Prostate gland (tissue), 2 donors: Measurements from ENCODE around the gene POTEI. TPM values are rescaled to one million over a fixed set of nuclear protein-coding genes. Genes with fewer than 3 reads are reported as not detected.
"Not testable (repeated sequence)": the region's sequence is repeated elsewhere in the genome, so short reads cannot be mapped to it uniquely, and the experiment has no call there.

ENCODE experiments used
- DNase-seq: peaks from one replicate; pipeline ENCODE4 v3.0.0-alpha.2; 2019; ENCODE audit warnings: low spot score
- H3K27ac ChIP-seq, 2 donors: fragments of 200-600 bp; sonication (generic); 2 replicates each; pipeline ENCODE4 v1.5.1; 2017 to 2019
- H3K27me3 ChIP-seq: fragments of 200-600 bp; sonication (generic); replicated peaks from 2 replicates; pipeline ENCODE4 v1.5.1; 2019; ENCODE audit not compliant: insufficient read depth
- H3K36me3 ChIP-seq, 2 donors: fragments of 200-600 bp; sonication (generic); 1 replicate in 1 of 2; 2 replicates in 1 of 2; pipeline versions ENCODE4 v1.5.1 to v1.8.1; 2017 to 2019
- H3K4me1 ChIP-seq: fragments of 200-600 bp; sonication (generic); replicated peaks from 2 replicates; pipeline ENCODE4 v1.5.1; 2019
- H3K4me3 ChIP-seq, 2 donors: fragments of 200-600 bp; sonication (generic); 2 replicates each; pipeline ENCODE4 v1.5.1; 2017 to 2019
- H3K9me3 ChIP-seq: fragments of 200-600 bp; sonication (generic); 2 replicates; pipeline ENCODE4 v1.5.1; 2017
- WGBS: methylation state at CpG from one replicate; pipeline ENCODE4 v1.1.5; 2018; 5-methylcytosine and 5-hydroxymethylcytosine counted together
- intact Hi-C: fragments of 100-400 bp; cut with DNase I; formaldehyde crosslinking; loops from one replicate; pipeline ENCODE4 v1.14.2; 2022
- total RNA-seq, 2 donors: library from RNA; depleted of rRNA; stranded (reverse); fragments of >200 nt; gene quantifications; one replicate each; pipeline ENCODE4 v1.1.0, GENCODE V29; 2016

Gene POTEI
- total RNA-seq, result 10 to 100 TPM in 1 of 2 donors, 1 to 10 TPM in 1; 3.9 to 18.8 TPM

GRCh38 chr2:130509228-130509627, at the start of gene POTEI:
Gene POTEI (minus strand): TSS chr2:130509328. CDS start chr2:130509235, 93 bp downstream.
- no CpG with 5 or more reads among the region's 13 CpGs for WGBS
- H3K36me3 ChIP-seq, intact Hi-C loops, H3K4me3 ChIP-seq, H3K27me3 ChIP-seq, H3K4me1 ChIP-seq, H3K9me3 ChIP-seq, DNase-seq, H3K27ac ChIP-seq: not testable (repeated sequence)

GRCh38 chr2:130556441-130556840, 47.3 kb upstream of the POTEI start:
- H3K36me3 ChIP-seq, DNase-seq, H3K9me3 ChIP-seq, H3K4me1 ChIP-seq, H3K27me3 ChIP-seq, H3K4me3 ChIP-seq, intact Hi-C loops, H3K27ac ChIP-seq: not testable (repeated sequence)
- no CpG with 5 or more reads among the region's 8 CpGs for WGBS

- H3K27ac ChIP-seq, H3K4me1 ChIP-seq, intact Hi-C loops, H3K36me3 ChIP-seq, H3K4me3 ChIP-seq, DNase-seq, H3K27me3 ChIP-seq, H3K9me3 ChIP-seq: not testable (repeated sequence)
- WGBS, result no CpG with 5 or more reads among the region's 4 CpGs
These were observed 45.0 kb upstream of the POTEI start for GRCh38 chr2:130554178-130554577.

- no CpG with 5 or more reads among the region's 27 CpGs for WGBS
- DNase-seq, result not testable (repeated sequence)
These were observed 40.3 kb upstream of the POTEI start for GRCh38 chr2:130549475-130549874.

GRCh38 chr2:130548418-130548817, 39.3 kb upstream of the POTEI start:
- H3K4me1 ChIP-seq, H3K4me3 ChIP-seq, H3K9me3 ChIP-seq, H3K27me3 ChIP-seq, DNase-seq, H3K27ac ChIP-seq, H3K36me3 ChIP-seq, intact Hi-C loops: not testable (repeated sequence)
- WGBS, result no CpG with 5 or more reads among the region's 3 CpGs

More at GRCh38 chr2:130549475-130549874, 40.3 kb upstream of the POTEI start:
- H3K27me3 ChIP-seq, intact Hi-C loops, H3K36me3 ChIP-seq, H3K27ac ChIP-seq, H3K4me1 ChIP-seq, H3K9me3 ChIP-seq, H3K4me3 ChIP-seq: not testable (repeated sequence)

- DNase-seq, H3K27me3 ChIP-seq, H3K4me1 ChIP-seq, intact Hi-C loops, H3K9me3 ChIP-seq, H3K4me3 ChIP-seq, H3K27ac ChIP-seq, H3K36me3 ChIP-seq: not testable (repeated sequence)
- WGBS, result no CpG with 5 or more reads among the region's 5 CpGs
These were observed 35.9 kb upstream of the POTEI start for GRCh38 chr2:130544978-130545377.

GRCh38 chr2:130543785-130544528, 34.8 kb upstream of the POTEI start:
- DNase-seq, H3K27me3 ChIP-seq, H3K27ac ChIP-seq, intact Hi-C loops, H3K9me3 ChIP-seq, H3K36me3 ChIP-seq, H3K4me1 ChIP-seq, H3K4me3 ChIP-seq: not testable (repeated sequence)
- WGBS, result no CpG with 5 or more reads among the region's 12 CpGs

- H3K36me3 ChIP-seq, DNase-seq, H3K9me3 ChIP-seq, intact Hi-C loops, H3K4me3 ChIP-seq, H3K27me3 ChIP-seq, H3K27ac ChIP-seq, H3K4me1 ChIP-seq: not testable (repeated sequence)
- no CpG with 5 or more reads among the region's 4 CpGs for WGBS
These were observed 33.7 kb upstream of the POTEI start for GRCh38 chr2:130542789-130543188.

GRCh38 chr2:130538271-130538670, 29.1 kb upstream of the POTEI start:
- not testable (repeated sequence) for H3K27ac ChIP-seq

GRCh38 chr2:130536654-130537053, 27.5 kb upstream of the POTEI start:
- H3K4me1 ChIP-seq, DNase-seq, H3K27ac ChIP-seq, H3K27me3 ChIP-seq, H3K36me3 ChIP-seq, H3K4me3 ChIP-seq, intact Hi-C loops, H3K9me3 ChIP-seq: not testable (repeated sequence)
- WGBS, result no CpG with 5 or more reads among the region's 7 CpGs

More at GRCh38 chr2:130538271-130538670, 29.1 kb upstream of the POTEI start:
- H3K9me3 ChIP-seq, H3K4me3 ChIP-seq, DNase-seq, H3K27me3 ChIP-seq, intact Hi-C loops, H3K4me1 ChIP-seq, H3K36me3 ChIP-seq: not testable (repeated sequence)
- no CpG with 5 or more reads among the region's 9 CpGs for WGBS

GRCh38 chr2:130531672-130532071, 22.5 kb upstream of the POTEI start:
- H3K4me1 ChIP-seq, intact Hi-C loops, H3K27me3 ChIP-seq, H3K36me3 ChIP-seq, H3K4me3 ChIP-seq, H3K9me3 ChIP-seq, DNase-seq, H3K27ac ChIP-seq: not testable (repeated sequence)
- WGBS, result no CpG with 5 or more reads among the region's 9 CpGs

GRCh38 chr2:130531225-130531624, 22.1 kb upstream of the POTEI start:
- DNase-seq, H3K9me3 ChIP-seq, H3K4me3 ChIP-seq, intact Hi-C loops, H3K4me1 ChIP-seq, H3K27me3 ChIP-seq, H3K27ac ChIP-seq, H3K36me3 ChIP-seq: not testable (repeated sequence)
- WGBS, result no CpG with 5 or more reads among the region's 5 CpGs

- no CpG with 5 or more reads among the region's 4 CpGs for WGBS
- H3K9me3 ChIP-seq, DNase-seq, H3K4me1 ChIP-seq, H3K27me3 ChIP-seq, intact Hi-C loops, H3K27ac ChIP-seq, H3K4me3 ChIP-seq, H3K36me3 ChIP-seq: not testable (repeated sequence)
These were observed 21.1 kb upstream of the POTEI start for GRCh38 chr2:130530212-130530611.
